HEK293 (cell line): ENCODE data around the gene ZIC3.

Experiments used
- CTCF ChIA-PET: fragments of 350-600 bp; formaldehyde crosslinking; extraction: SDS; loops from one replicate; lab custom pipeline; 2021; ENCODE audit warnings: antibody characterized with exemption; lab: Yijun Ruan, JAX
- POLR2A ChIA-PET: fragments of 300-600 bp; formaldehyde crosslinking; extraction: SDS; loops from one replicate; lab custom pipeline; 2020; ENCODE audit warnings: antibody characterized with exemption, inconsistent platforms; lab: Yijun Ruan, JAX
- H3K27ac ChIP-seq: fragments of 200-500 bp; sonication (Bioruptor generic); 2 replicates; pipeline ENCODE4 v1.5.1; 2014; ENCODE audit warnings: low read depth, low read length, control low read depth, inconsistent platforms; ENCODE audit errors: extremely low read depth
- H3K36me3 ChIP-seq, 2 experiments: fragments of 200-500 bp in 1 of 2; sonication (Bioruptor generic) in 1 of 2; 1 replicate in 1 of 2; 2 replicates in 1 of 2; pipeline ENCODE4 v1.5.1; 2014 to 2017; ENCODE audit warnings: inconsistent platforms in 2 of 2, low read length in 2 of 2; ENCODE audit not compliant: control insufficient read depth in 2 of 2, insufficient read depth in 1 of 2
- H3K4me1 ChIP-seq: fragments of 200-500 bp; sonication (Bioruptor generic); 2 replicates; pipeline ENCODE4 v1.5.1; 2014; ENCODE audit warnings: mild to moderate bottlenecking, low read length, inconsistent platforms; ENCODE audit not compliant: control insufficient read depth, insufficient read depth
- H3K4me3 ChIP-seq: 2 replicates; pipeline ENCODE4 v1.5.1; 2011; ENCODE audit warnings: low read depth, mild to moderate bottlenecking, control low read depth, low read length, moderate library complexity
- H3K9me3 ChIP-seq: fragments of 200-500 bp; sonication (Bioruptor generic); 2 replicates; pipeline ENCODE4 v1.5.1; 2014; ENCODE audit warnings: low read depth, low read length, inconsistent platforms; ENCODE audit not compliant: control insufficient read depth, insufficient read depth
- MYNN ChIP-seq: fragments of 450-650 bp; formaldehyde crosslinking; IDR thresholded peaks from 2 replicates; pipeline ENCODE4 v1.5.1; 2016; ENCODE audit warnings: missing biosample characterization, missing genetic modification characterization, borderline replicate concordance
- MZF1 ChIP-seq: fragments of 450-650 bp; formaldehyde crosslinking; IDR thresholded peaks from 2 replicates; pipeline ENCODE4 v1.5.1; 2017; ENCODE audit warnings: missing biosample characterization, missing genetic modification characterization, borderline replicate concordance
- OVOL3 ChIP-seq: fragments of 450-650 bp; formaldehyde crosslinking; IDR thresholded peaks from 2 replicates; pipeline ENCODE4 v1.5.1; 2016; ENCODE audit warnings: missing biosample characterization, missing genetic modification characterization
- SP7 ChIP-seq: fragments of 450-650 bp; formaldehyde crosslinking; IDR thresholded peaks from 2 replicates; pipeline ENCODE4 v1.5.1; 2016; ENCODE audit warnings: missing biosample characterization, missing genetic modification characterization
- ZNF121 ChIP-seq: fragments of 450-650 bp; formaldehyde crosslinking; IDR thresholded peaks from 2 replicates; pipeline ENCODE4 v1.5.1; 2016; ENCODE audit warnings: missing biosample characterization, missing genetic modification characterization
- ZNF175 ChIP-seq: fragments of 450-650 bp; formaldehyde crosslinking; IDR thresholded peaks from 2 replicates; pipeline ENCODE4 v1.5.1; 2016; ENCODE audit warnings: missing biosample characterization, missing genetic modification characterization
- ZNF19 ChIP-seq: fragments of 450-650 bp; formaldehyde crosslinking; IDR thresholded peaks from 2 replicates; pipeline ENCODE4; 2016; ENCODE audit warnings: missing biosample characterization, missing genetic modification characterization, low read depth
- ZNF2 ChIP-seq: fragments of 450-650 bp; formaldehyde crosslinking; IDR thresholded peaks from 2 replicates; pipeline ENCODE4 v1.5.1; 2016; ENCODE audit warnings: missing biosample characterization, missing genetic modification characterization
- ZNF214 ChIP-seq: fragments of 450-650 bp; formaldehyde crosslinking; IDR thresholded peaks from 2 replicates; pipeline ENCODE4 v1.5.1; 2017; ENCODE audit warnings: missing biosample characterization, mild to moderate bottlenecking, missing genetic modification characterization, borderline replicate concordance
- ZNF23 ChIP-seq: fragments of 450-650 bp; formaldehyde crosslinking; IDR thresholded peaks from 2 replicates; pipeline ENCODE4 v1.5.1; 2016; ENCODE audit warnings: missing biosample characterization, missing genetic modification characterization, borderline replicate concordance
- ZNF510 ChIP-seq: fragments of 450-650 bp; formaldehyde crosslinking; IDR thresholded peaks from 2 replicates; pipeline ENCODE4 v1.5.1; 2018; ENCODE audit warnings: mild to moderate bottlenecking, missing genetic modification characterization, missing biosample characterization; ENCODE audit not compliant: insufficient replicate concordance
- ZNF544 ChIP-seq: fragments of 450-650 bp; formaldehyde crosslinking; IDR thresholded peaks from 2 replicates; pipeline ENCODE4 v1.5.0; 2017; ENCODE audit warnings: missing biosample characterization, missing genetic modification characterization
- ZNF621 ChIP-seq: fragments of 450-650 bp; formaldehyde crosslinking; IDR thresholded peaks from 2 replicates; pipeline ENCODE4 v1.5.1; 2017; ENCODE audit warnings: missing biosample characterization, missing genetic modification characterization
- ZNF768 ChIP-seq: fragments of 450-650 bp; formaldehyde crosslinking; IDR thresholded peaks from 2 replicates; pipeline ENCODE4 v1.5.1; 2018; ENCODE audit warnings: missing biosample characterization, mild to moderate bottlenecking, missing genetic modification characterization
- TF ChIP-seq, protein P1 (sequence below): fragments of 450-650 bp; formaldehyde crosslinking; IDR thresholded peaks from 2 replicates; pipeline ENCODE4 v1.5.1; 2017; ENCODE audit warnings: missing biosample characterization, missing genetic modification characterization
- TF ChIP-seq, protein P2 (sequence below): fragments of 450-650 bp; formaldehyde crosslinking; IDR thresholded peaks from 2 replicates; pipeline ENCODE4 v1.5.1; 2016; ENCODE audit warnings: missing biosample characterization, missing genetic modification characterization
- TF ChIP-seq, protein P3 (sequence below): fragments of 450-650 bp; formaldehyde crosslinking; IDR thresholded peaks from 2 replicates; pipeline ENCODE4 v1.5.1; 2017; ENCODE audit warnings: missing biosample characterization, missing genetic modification characterization

Gene ZIC3

DNA sequence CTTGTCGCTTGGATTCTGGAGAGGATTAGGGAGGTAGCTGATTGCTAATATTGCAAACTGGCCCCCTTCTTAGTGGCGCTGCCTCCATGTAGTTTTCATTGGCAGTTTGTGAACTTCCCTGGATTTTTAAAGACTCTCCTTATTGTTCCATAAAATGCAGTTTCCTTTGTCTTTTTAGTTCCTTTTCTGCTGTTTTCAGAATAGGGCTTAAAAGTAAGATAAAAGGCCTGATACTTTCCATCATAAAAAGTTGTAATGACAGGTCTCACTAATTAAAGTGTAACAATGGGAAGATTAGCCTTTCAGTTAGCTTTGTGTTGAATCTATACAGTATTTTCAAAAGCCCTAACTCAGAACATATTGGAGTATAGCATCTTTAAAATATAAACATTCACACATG, 21.2 kb downstream of the ZIC3 start:
- CTCF ChIA-PET, result no interaction called here
- H3K9me3 ChIP-seq, result no peaks in the 10 kb centered on the region
- TF ChIP-seq MYNN (no peak), ZNF2 (no peak), ZNF621 (tag by site-specific recombination) (no peak), ZNF544 (tag by site-specific recombination) (no peak), ZNF768 (no peak), ZNF23 (tag by site-specific recombination) (no peak), SP7 (tag by site-specific recombination) (no peak), ZNF121 (tag by site-specific recombination) (no peak), ZNF214 (tag by site-specific recombination) (no peak)
- TF ChIP-seq, protein P1, sequence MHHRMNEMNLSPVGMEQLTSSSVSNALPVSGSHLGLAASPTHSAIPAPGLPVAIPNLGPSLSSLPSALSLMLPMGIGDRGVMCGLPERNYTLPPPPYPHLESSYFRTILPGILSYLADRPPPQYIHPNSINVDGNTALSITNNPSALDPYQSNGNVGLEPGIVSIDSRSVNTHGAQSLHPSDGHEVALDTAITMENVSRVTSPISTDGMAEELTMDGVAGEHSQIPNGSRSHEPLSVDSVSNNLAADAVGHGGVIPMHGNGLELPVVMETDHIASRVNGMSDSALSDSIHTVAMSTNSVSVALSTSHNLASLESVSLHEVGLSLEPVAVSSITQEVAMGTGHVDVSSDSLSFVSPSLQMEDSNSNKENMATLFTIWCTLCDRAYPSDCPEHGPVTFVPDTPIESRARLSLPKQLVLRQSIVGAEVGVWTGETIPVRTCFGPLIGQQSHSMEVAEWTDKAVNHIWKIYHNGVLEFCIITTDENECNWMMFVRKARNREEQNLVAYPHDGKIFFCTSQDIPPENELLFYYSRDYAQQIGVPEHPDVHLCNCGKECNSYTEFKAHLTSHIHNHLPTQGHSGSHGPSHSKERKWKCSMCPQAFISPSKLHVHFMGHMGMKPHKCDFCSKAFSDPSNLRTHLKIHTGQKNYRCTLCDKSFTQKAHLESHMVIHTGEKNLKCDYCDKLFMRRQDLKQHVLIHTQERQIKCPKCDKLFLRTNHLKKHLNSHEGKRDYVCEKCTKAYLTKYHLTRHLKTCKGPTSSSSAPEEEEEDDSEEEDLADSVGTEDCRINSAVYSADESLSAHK (tag by site-specific recombination), result no peak
- TF ChIP-seq, protein P2, sequence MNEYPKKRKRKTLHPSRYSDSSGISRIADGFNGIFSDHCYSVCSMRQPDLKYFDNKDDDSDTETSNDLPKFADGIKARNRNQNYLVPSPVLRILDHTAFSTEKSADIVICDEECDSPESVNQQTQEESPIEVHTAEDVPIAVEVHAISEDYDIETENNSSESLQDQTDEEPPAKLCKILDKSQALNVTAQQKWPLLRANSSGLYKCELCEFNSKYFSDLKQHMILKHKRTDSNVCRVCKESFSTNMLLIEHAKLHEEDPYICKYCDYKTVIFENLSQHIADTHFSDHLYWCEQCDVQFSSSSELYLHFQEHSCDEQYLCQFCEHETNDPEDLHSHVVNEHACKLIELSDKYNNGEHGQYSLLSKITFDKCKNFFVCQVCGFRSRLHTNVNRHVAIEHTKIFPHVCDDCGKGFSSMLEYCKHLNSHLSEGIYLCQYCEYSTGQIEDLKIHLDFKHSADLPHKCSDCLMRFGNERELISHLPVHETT (tag by site-specific recombination), result no peak
- TF ChIP-seq, protein P3, sequence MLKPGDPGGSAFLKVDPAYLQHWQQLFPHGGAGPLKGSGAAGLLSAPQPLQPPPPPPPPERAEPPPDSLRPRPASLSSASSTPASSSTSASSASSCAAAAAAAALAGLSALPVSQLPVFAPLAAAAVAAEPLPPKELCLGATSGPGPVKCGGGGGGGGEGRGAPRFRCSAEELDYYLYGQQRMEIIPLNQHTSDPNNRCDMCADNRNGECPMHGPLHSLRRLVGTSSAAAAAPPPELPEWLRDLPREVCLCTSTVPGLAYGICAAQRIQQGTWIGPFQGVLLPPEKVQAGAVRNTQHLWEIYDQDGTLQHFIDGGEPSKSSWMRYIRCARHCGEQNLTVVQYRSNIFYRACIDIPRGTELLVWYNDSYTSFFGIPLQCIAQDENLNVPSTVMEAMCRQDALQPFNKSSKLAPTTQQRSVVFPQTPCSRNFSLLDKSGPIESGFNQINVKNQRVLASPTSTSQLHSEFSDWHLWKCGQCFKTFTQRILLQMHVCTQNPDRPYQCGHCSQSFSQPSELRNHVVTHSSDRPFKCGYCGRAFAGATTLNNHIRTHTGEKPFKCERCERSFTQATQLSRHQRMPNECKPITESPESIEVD, result no peak
- TF ChIP-seq, all 188 proteins: peak for 0
- Histone ChIP-seq H3K36me3 (no peaks in the 10 kb centered on the region), H3K4me3 (no peak overlapping the region), H3K27ac (no peak overlapping the region), H3K4me1 (no peaks in the 10 kb centered on the region)
- POLR2A ChIA-PET, result no interaction called here

DNA sequence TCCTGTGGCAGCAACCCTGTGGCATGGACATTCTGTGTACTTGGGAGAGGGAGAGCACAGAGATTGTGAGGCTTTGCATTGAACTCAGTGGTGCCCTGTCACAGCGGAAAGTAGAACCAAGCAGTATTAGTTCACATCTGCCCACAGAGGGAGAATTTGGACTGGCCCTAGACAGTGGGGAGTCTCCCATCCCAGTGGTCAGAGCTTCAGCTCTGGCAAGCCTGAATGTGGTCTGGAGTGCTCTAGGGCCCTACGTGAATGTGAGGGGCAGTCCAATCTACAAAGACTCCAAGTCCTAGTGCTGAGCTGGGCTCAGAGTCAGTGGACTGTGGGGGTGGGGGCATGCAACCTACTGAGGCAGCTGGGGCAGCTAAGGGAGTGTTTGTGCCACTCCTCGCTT, 34.8 kb downstream of the ZIC3 start:
- POLR2A ChIA-PET, result no interaction called here
- no peak overlapping the region for H3K27ac ChIP-seq
- H3K36me3 ChIP-seq, result no peaks in the 10 kb centered on the region
- H3K9me3 ChIP-seq, result no peaks in the 10 kb centered on the region
- H3K4me1 ChIP-seq, result no peaks in the 10 kb centered on the region
- CTCF ChIA-PET, result no interaction called here
- no peak for TF ChIP-seq ZNF175 (tag by site-specific recombination)
- TF ChIP-seq ZNF19 (tag by site-specific recombination), result no peak
- no peak for TF ChIP-seq MZF1 (tag by site-specific recombination)
- no peak for TF ChIP-seq OVOL3 (tag by site-specific recombination)
- no peak for TF ChIP-seq ZNF510 (tag by site-specific recombination)
- H3K4me3 ChIP-seq, result no peak overlapping the region
